ENCODE data around the gene IGFBP7.

The IGFBP7 gene

DNA sequence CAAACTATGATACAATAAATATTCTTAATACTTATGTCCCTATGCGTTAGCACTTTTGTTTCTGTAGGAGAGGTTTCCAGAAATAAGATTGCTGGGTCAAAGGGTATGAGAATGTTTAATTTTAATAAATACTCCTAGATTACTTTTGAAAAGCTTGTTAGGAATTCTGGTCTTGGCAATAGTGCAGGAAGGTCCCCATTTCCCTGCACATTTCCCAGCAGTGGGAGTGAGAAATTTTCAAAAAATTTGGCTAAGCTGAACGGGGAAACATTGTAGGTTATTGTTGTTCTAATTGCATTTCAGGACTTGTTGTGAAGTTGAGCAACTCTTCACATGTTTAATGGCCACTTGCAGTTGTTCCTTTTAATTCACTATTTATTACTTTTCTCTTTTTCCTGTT, 27.1 kb downstream of the IGFBP7 start:
- H3K9ac ChIP-seq (ENCODE audit: low read depth, low read length, poor library complexity), result no peak overlapping the region
- no peak overlapping the region for H3K23ac ChIP-seq (ENCODE audit: low read depth, low read length, poor library complexity)
- H4K8ac ChIP-seq (ENCODE audit: low read depth, low read length), result no peak overlapping the region
- H3K79me1 ChIP-seq (ENCODE audit: low read depth, low read length), result no peaks in the 10 kb centered on the region
- no CpG with 5 or more reads among the region's 2 CpGs for WGBS, 2 donors (ENCODE audit: extremely low coverage in 2 of 2, insufficient read length in 2 of 2, insufficient replicate concordance in 1 of 2)
- no peaks in the 10 kb centered on the region for H3K36me3 ChIP-seq (replicated peaks in 1 of 2; ENCODE audit: control insufficient read depth in 2 of 2, insufficient read depth in 2 of 2, low read length in 2 of 2)
- H2AK5ac ChIP-seq (ENCODE audit: low read depth, low read length), result no peak overlapping the region
- no peak overlapping the region for H2AFZ ChIP-seq (ENCODE audit: low read length)
- no peak overlapping the region for H3K4me2 ChIP-seq (ENCODE audit: insufficient read depth, low read length, poor library complexity, severe bottlenecking)
- H2BK5ac ChIP-seq (ENCODE audit: low read length), result no peak overlapping the region
- H3K4me3 ChIP-seq (ENCODE audit: low read length in 2 of 2), result no peak overlapping the region
- no peak overlapping the region for H3K14ac ChIP-seq (ENCODE audit: low read length)
- H3K9me3 ChIP-seq (replicated peaks in 1 of 2; ENCODE audit: control insufficient read depth in 2 of 2, insufficient read depth in 1 of 2, low read depth in 1 of 2, low read length in 2 of 2), result no peaks in the 10 kb centered on the region
- H2BK12ac ChIP-seq (ENCODE audit: low read length), result no peak overlapping the region
- H3K27me3 ChIP-seq (ENCODE audit: control insufficient read depth in 3 of 3, insufficient read depth in 3 of 3, low read depth in 1 of 3, low read length in 3 of 3), result peaks cover 0 to 2% (median 0%) of the 10 kb centered on the region in 3 experiments
- H3K18ac ChIP-seq (ENCODE audit: low read length), result no peak overlapping the region
- H3K27ac ChIP-seq (replicated peaks; ENCODE audit: low read length), result no peak overlapping the region
- H4K91ac ChIP-seq (ENCODE audit: low read depth, low read length, poor library complexity), result no peak overlapping the region
- no peak overlapping the region for H2BK120ac ChIP-seq (ENCODE audit: low read depth, low read length)
- H3K4me1 ChIP-seq (ENCODE audit: control insufficient read depth in 2 of 2, insufficient read depth in 1 of 2, low read depth in 1 of 2, low read length in 2 of 2), result peaks cover 8 to 13% of the 10 kb centered on the region in 2 donors
- no peak overlapping the region for H3K4ac ChIP-seq (ENCODE audit: low read length)
- no peak for DNase-seq (ENCODE audit: low spot score)
- no peak overlapping the region for H2BK15ac ChIP-seq (ENCODE audit: low read length)

DNA sequence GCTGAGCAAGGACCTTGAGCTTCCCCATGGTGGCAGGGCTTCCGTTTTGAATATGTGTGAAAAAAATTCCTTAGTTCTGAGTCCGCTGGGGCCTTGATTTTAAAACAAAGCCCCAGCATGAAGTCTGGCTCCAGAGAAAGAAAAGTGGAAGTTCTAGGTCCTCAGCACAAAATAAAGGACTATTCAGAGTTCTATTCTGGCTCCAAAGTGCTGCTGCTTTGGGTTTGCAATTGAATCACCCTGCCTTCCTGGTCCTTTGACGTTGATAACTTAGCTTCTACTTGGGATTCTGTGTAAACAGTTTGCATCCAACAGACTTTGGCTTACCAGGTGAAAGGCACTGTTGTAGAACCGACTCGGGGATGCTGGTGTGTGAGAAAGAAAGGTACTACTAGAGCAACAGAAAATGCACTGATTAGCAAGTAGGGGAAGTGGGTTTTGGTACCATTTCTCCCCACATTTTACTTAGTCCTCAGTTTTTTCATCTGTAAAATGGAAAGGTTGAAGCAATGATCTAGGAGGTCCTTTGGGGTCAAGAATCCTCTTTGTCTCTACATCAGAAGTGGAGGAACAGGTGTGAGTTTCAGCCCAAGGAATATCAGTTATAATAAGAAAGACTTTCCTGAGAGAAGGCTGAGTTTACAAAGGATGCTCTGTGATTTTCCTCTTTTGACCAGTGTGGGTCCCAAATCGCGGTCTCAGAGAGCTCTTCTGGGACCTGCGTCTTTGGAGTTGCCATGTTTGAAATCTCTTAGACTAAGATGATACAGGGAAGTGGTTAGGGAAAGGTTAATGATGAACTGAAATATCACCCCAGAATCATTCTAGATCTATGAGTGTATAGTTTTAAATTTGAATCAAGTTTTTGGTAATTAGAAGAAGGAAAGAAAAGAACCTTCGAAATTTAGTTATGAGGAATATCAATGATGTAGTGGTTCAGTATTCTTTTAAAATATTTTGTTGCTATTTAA, 28.2 kb downstream of the IGFBP7 start:
- H3K4me2 ChIP-seq (ENCODE audit: insufficient read depth, low read length, poor library complexity, severe bottlenecking), result no peak overlapping the region
- H2AFZ ChIP-seq (ENCODE audit: low read length), result peak overlapping the region; percentile 20
- H3K4ac ChIP-seq (ENCODE audit: low read length), result no peak overlapping the region
- no peak overlapping the region for H3K18ac ChIP-seq (ENCODE audit: low read length)
- H3K14ac ChIP-seq (ENCODE audit: low read length), result no peak overlapping the region
- H3K27me3 ChIP-seq (ENCODE audit: control insufficient read depth in 3 of 3, insufficient read depth in 3 of 3, low read depth in 1 of 3, low read length in 3 of 3), result peaks cover 0 to 2% (median 0%) of the 10 kb centered on the region in 3 experiments
- no peak overlapping the region for H2BK12ac ChIP-seq (ENCODE audit: low read length)
- no peak for DNase-seq (ENCODE audit: low spot score)
- peaks cover 8 to 16% of the 10 kb centered on the region in 2 donors for H3K4me1 ChIP-seq (ENCODE audit: control insufficient read depth in 2 of 2, insufficient read depth in 1 of 2, low read depth in 1 of 2, low read length in 2 of 2)
- H3K79me1 ChIP-seq (ENCODE audit: low read depth, low read length), result no peaks in the 10 kb centered on the region
- H4K8ac ChIP-seq (ENCODE audit: low read depth, low read length), result no peak overlapping the region
- 100% methylated on average over 1 of the region's 9 CpGs; no CpG with 5 or more reads in 1 of the 2 donors for WGBS, 2 donors (ENCODE audit: extremely low coverage in 2 of 2, insufficient read length in 2 of 2, insufficient replicate concordance in 1 of 2)
- no peak overlapping the region for H2BK5ac ChIP-seq (ENCODE audit: low read length)
- H2BK15ac ChIP-seq (ENCODE audit: low read length), result no peak overlapping the region
- H4K91ac ChIP-seq (ENCODE audit: low read depth, low read length, poor library complexity), result no peak overlapping the region
- no peak overlapping the region for H2BK120ac ChIP-seq (ENCODE audit: low read depth, low read length)
- H2AK5ac ChIP-seq (ENCODE audit: low read depth, low read length), result no peak overlapping the region
- H3K23ac ChIP-seq (ENCODE audit: low read depth, low read length, poor library complexity), result no peak overlapping the region
- no peaks in the 10 kb centered on the region for H3K36me3 ChIP-seq (replicated peaks in 1 of 2; ENCODE audit: control insufficient read depth in 2 of 2, insufficient read depth in 2 of 2, low read length in 2 of 2)
- no peak overlapping the region for H3K27ac ChIP-seq (replicated peaks; ENCODE audit: low read length)
- no peaks in the 10 kb centered on the region for H3K9me3 ChIP-seq (replicated peaks in 1 of 2; ENCODE audit: control insufficient read depth in 2 of 2, insufficient read depth in 1 of 2, low read depth in 1 of 2, low read length in 2 of 2)
- H3K9ac ChIP-seq (ENCODE audit: low read depth, low read length, poor library complexity), result no peak overlapping the region
- H3K4me3 ChIP-seq (ENCODE audit: low read length in 2 of 2), result no peak overlapping the region

DNA sequence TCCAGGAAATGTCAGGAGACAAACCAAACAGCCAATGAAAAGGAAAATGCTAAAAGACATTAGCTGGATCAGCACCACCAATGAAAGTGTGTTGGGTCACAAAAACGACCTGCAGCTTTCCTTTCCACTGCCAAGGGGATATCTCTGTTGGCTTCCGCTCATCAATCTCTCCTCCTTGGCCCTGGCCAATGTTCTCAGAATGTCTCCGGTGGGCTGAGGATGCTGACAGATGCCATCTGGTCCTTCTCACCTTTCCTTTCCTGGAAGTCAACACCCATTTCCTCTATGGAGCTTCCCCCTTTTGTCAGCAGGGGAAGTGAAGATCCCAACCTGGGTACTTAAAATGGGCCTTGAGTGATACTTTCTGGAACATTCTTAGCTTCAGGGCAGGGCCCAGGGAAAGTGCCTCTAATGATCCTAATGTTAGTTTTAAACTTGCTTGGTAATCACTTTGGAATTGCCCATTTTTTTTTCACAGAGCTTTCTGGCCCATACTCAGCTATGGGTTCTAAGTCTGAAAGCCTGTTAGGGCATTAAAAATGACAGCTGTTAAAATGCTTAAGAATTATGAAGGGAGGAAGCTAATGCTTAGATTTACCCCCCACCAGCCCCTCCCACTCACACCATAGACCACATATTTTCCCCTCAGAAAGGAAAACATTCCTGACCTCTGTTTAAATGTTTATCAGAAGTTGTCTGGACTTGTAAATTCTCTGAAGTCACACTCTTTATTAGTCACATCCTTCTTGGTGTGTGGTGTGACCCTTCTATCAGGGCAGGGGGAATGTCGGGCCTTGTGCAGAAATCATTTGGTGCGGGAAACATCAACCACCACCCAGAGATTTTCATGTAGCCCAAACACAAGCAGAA, 29.2 kb downstream of the IGFBP7 start:
- H3K4ac ChIP-seq (ENCODE audit: low read length), result no peak overlapping the region
- no peak overlapping the region for H4K8ac ChIP-seq (ENCODE audit: low read depth, low read length)
- H2AFZ ChIP-seq (ENCODE audit: low read length), result peak overlapping the region; percentile 20
- H2AK5ac ChIP-seq (ENCODE audit: low read depth, low read length), result no peak overlapping the region
- no peak overlapping the region for H3K18ac ChIP-seq (ENCODE audit: low read length)
- H3K27me3 ChIP-seq (ENCODE audit: control insufficient read depth in 3 of 3, insufficient read depth in 3 of 3, low read depth in 1 of 3, low read length in 3 of 3), result peaks cover 0 to 2% (median 0%) of the 10 kb centered on the region in 3 experiments
- DNase-seq (ENCODE audit: low spot score), result no peak
- no peak overlapping the region for H2BK12ac ChIP-seq (ENCODE audit: low read length)
- no peaks in the 10 kb centered on the region for H3K9me3 ChIP-seq (replicated peaks in 1 of 2; ENCODE audit: control insufficient read depth in 2 of 2, insufficient read depth in 1 of 2, low read depth in 1 of 2, low read length in 2 of 2)
- peaks cover 8 to 16% of the 10 kb centered on the region in 2 donors for H3K4me1 ChIP-seq (ENCODE audit: control insufficient read depth in 2 of 2, insufficient read depth in 1 of 2, low read depth in 1 of 2, low read length in 2 of 2)
- no peak overlapping the region for H2BK120ac ChIP-seq (ENCODE audit: low read depth, low read length)
- no peaks in the 10 kb centered on the region for H3K36me3 ChIP-seq (replicated peaks in 1 of 2; ENCODE audit: control insufficient read depth in 2 of 2, insufficient read depth in 2 of 2, low read length in 2 of 2)
- H3K79me1 ChIP-seq (ENCODE audit: low read depth, low read length), result no peaks in the 10 kb centered on the region
- H3K4me3 ChIP-seq (ENCODE audit: low read length in 2 of 2), result no peak overlapping the region
- no peak overlapping the region for H3K27ac ChIP-seq (replicated peaks; ENCODE audit: low read length)
- WGBS, 2 donors (ENCODE audit: extremely low coverage in 2 of 2, insufficient read length in 2 of 2, insufficient replicate concordance in 1 of 2), result no CpG with 5 or more reads among the region's 5 CpGs
- H3K4me2 ChIP-seq (ENCODE audit: insufficient read depth, low read length, poor library complexity, severe bottlenecking), result no peak overlapping the region
- no peak overlapping the region for H3K14ac ChIP-seq (ENCODE audit: low read length)
- no peak overlapping the region for H4K91ac ChIP-seq (ENCODE audit: low read depth, low read length, poor library complexity)
- no peak overlapping the region for H2BK15ac ChIP-seq (ENCODE audit: low read length)
- H3K23ac ChIP-seq (ENCODE audit: low read depth, low read length, poor library complexity), result no peak overlapping the region
- no peak overlapping the region for H3K9ac ChIP-seq (ENCODE audit: low read depth, low read length, poor library complexity)
- no peak overlapping the region for H2BK5ac ChIP-seq (ENCODE audit: low read length)
